Transverse colon (tissue), 4 donors: ENCODE measurements around the gene CENATAC.
"Not testable (repeated sequence)": the region's sequence is repeated elsewhere in the genome, so short reads cannot be mapped to it uniquely, and the experiment has no call there.

Experiments
- POLR2A ChIP-seq: fragments of 450-650 bp; IDR thresholded peaks from one replicate; pipeline ENCODE4 v1.6.1; 2016; ENCODE audit warnings: antibody characterized with exemption, mild to moderate bottlenecking, moderate library complexity
- POLR2AphosphoS5 ChIP-seq, 3 donors: sonication (generic); formaldehyde crosslinking; IDR thresholded peaks; one replicate each; pipeline ENCODE4 v1.6.1; 2016; ENCODE audit warnings: antibody characterized with exemption in 3 of 3
- TF ChIP-seq, protein P1 (sequence below), 5 experiments: fragments of 200-600 bp in 3 of 5; fragments of 450-650 bp in 2 of 5; sonication (generic) in 3 of 5; IDR thresholded peaks; 1 replicate in 2 of 5; 2 replicates in 3 of 5; pipeline ENCODE4 v1.5.1; 2016 to 2017; ENCODE audit warnings: antibody characterized with exemption in 5 of 5, inconsistent platforms in 3 of 5, mild to moderate bottlenecking in 2 of 5, moderate library complexity in 1 of 5

- TF ChIP-seq, protein P1, sequence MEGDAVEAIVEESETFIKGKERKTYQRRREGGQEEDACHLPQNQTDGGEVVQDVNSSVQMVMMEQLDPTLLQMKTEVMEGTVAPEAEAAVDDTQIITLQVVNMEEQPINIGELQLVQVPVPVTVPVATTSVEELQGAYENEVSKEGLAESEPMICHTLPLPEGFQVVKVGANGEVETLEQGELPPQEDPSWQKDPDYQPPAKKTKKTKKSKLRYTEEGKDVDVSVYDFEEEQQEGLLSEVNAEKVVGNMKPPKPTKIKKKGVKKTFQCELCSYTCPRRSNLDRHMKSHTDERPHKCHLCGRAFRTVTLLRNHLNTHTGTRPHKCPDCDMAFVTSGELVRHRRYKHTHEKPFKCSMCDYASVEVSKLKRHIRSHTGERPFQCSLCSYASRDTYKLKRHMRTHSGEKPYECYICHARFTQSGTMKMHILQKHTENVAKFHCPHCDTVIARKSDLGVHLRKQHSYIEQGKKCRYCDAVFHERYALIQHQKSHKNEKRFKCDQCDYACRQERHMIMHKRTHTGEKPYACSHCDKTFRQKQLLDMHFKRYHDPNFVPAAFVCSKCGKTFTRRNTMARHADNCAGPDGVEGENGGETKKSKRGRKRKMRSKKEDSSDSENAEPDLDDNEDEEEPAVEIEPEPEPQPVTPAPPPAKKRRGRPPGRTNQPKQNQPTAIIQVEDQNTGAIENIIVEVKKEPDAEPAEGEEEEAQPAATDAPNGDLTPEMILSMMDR (IDR thresholded peaks at IDR 0.05): not testable (repeated sequence)
- not testable (repeated sequence) for TF ChIP-seq POLR2AphosphoS5 (IDR thresholded peaks at IDR 0.05); POLR2A
These were observed 13.6 kb upstream of the CENATAC start for GRCh38 chr11:118984337-118984736.
